B cell (primary cell): Measurements from ENCODE around the gene DCAF15. TPM values are rescaled to one million over a fixed set of nuclear protein-coding genes. Genes with fewer than 3 reads are reported as not detected.
A peak's percentile ranks its signal among the peaks of the same experiment; 100 is the strongest.

Experiments
- ATAC-seq: fragments of 200-7000 bp; cut with Tn5 transposase; one replicate; pipeline ENCODE4 v1.10.0; 2021; ENCODE audit warnings: low read depth, mild to moderate bottlenecking, moderate number of reproducible peaks, moderate library complexity
- CTCF ChIA-PET: fragments of 350-600 bp; sonication (Branson Sonifier 250); formaldehyde crosslinking; loops from one replicate; lab custom pipeline; 2021; ENCODE audit warnings: antibody characterized with exemption, inconsistent platforms; lab: Charles Lee
- POLR2A ChIA-PET: fragments of 350-600 bp; sonication (Branson Sonifier 250); formaldehyde crosslinking; loops from one replicate; lab custom pipeline; 2021; ENCODE audit warnings: antibody characterized with exemption; lab: Charles Lee
- DNase-seq: peaks from one replicate; pipeline ENCODE4 v3.0.0; 2013
- H2AFZ ChIP-seq: 2 replicates; pipeline ENCODE4 v1.6.1; 2012; ENCODE audit warnings: mild to moderate bottlenecking, low read depth, low read length; ENCODE audit not compliant: insufficient read depth, poor library complexity, severe bottlenecking
- H3K27ac ChIP-seq, 2 donors: 1 replicate in 1 of 2; 2 replicates in 1 of 2; pipeline ENCODE4 v1.5.1; 2012 to 2013; ENCODE audit warnings: low read length in 2 of 2, mild to moderate bottlenecking in 2 of 2, moderate library complexity in 1 of 2
- H3K27me3 ChIP-seq, 4 experiments: fragments of 200-600 bp in 1 of 4; sonication (generic) in 1 of 4; replicated peaks in 1 of 4; 1 replicate in 2 of 4; 2 replicates in 2 of 4; pipeline versions ENCODE4 v1.6.1 to v1.7.0; 2013 to 2016; ENCODE audit warnings: low read length in 3 of 4, mild to moderate bottlenecking in 2 of 4, mixed read lengths in 1 of 4, moderate library complexity in 1 of 4; ENCODE audit not compliant: insufficient read depth in 4 of 4, control insufficient read depth in 3 of 4; ENCODE audit errors: control extremely low read depth in 1 of 4
- H3K36me3 ChIP-seq, 2 experiments: replicated peaks in 1 of 2; 1 replicate in 1 of 2; 2 replicates in 1 of 2; pipeline versions ENCODE4 v1.6.1 to v1.7.1; 2013; ENCODE audit warnings: low read length in 1 of 2; ENCODE audit not compliant: insufficient read depth in 2 of 2, control insufficient read depth in 1 of 2; ENCODE audit errors: control extremely low read depth in 1 of 2, extremely low read depth in 1 of 2
- H3K4me1 ChIP-seq, 2 donors: fragments of 200-600 bp in 1 of 2; sonication (generic) in 1 of 2; 1 replicate in 1 of 2; 2 replicates in 1 of 2; pipeline versions ENCODE4 v1.5.1 to v1.6.1; 2013 to 2017; ENCODE audit warnings: low read length in 2 of 2; ENCODE audit not compliant: control insufficient read depth in 2 of 2, insufficient read depth in 2 of 2
- H3K4me2 ChIP-seq: replicated peaks from 2 replicates; pipeline ENCODE3; 2012; ENCODE audit warnings: mild to moderate bottlenecking, low read depth, low read length; ENCODE audit not compliant: poor library complexity, severe bottlenecking
- H3K4me3 ChIP-seq, 5 experiments: fragments of 200-600 bp in 1 of 5; sonication (generic) in 1 of 5; 1 replicate in 3 of 5; 2 replicates in 2 of 5; pipeline versions ENCODE4 v1.5.1 to v1.7.0; 2011 to 2016; ENCODE audit warnings: low read length in 4 of 5, mild to moderate bottlenecking in 4 of 5, low read depth in 2 of 5, control low read depth in 1 of 5, moderate library complexity in 1 of 5; ENCODE audit not compliant: insufficient read depth in 1 of 5; ENCODE audit errors: control extremely low read depth in 1 of 5, extremely low read depth in 1 of 5
- H3K79me2 ChIP-seq: fragments of 200-600 bp; sonication (generic); one replicate; pipeline ENCODE4 v1.6.0; 2016; ENCODE audit warnings: low read length; ENCODE audit not compliant: control insufficient read depth, insufficient read depth
- H3K9ac ChIP-seq: fragments of 200-600 bp; sonication (generic); 2 replicates; pipeline ENCODE4 v1.6.1; 2017; ENCODE audit warnings: mild to moderate bottlenecking, low read length, moderate library complexity
- H3K9me3 ChIP-seq, 3 donors: one replicate each; pipeline versions ENCODE4 v1.6.1 to v1.7.1; 2013; ENCODE audit warnings: low read length in 2 of 3; ENCODE audit not compliant: control insufficient read depth in 2 of 3, insufficient read depth in 1 of 3; ENCODE audit errors: control extremely low read depth in 1 of 3
- H4K20me1 ChIP-seq: 2 replicates; pipeline ENCODE4 v1.6.0; 2012; ENCODE audit warnings: mild to moderate bottlenecking, low read length; ENCODE audit not compliant: insufficient read depth, control insufficient read depth, poor library complexity, severe bottlenecking
- H3K27ac Mint-ChIP-seq: one replicate; pipeline ENCODE4 v1.8.0; 2021; ENCODE audit warnings: mixed read lengths
- H3K27me3 Mint-ChIP-seq: one replicate; pipeline ENCODE4 v1.8.0; 2021; ENCODE audit warnings: mixed read lengths
- H3K4me1 Mint-ChIP-seq: one replicate; pipeline ENCODE4 v1.8.0; 2021; ENCODE audit warnings: mixed read lengths
- H3K4me3 Mint-ChIP-seq: one replicate; pipeline ENCODE4 v1.8.0; 2021; ENCODE audit warnings: mixed read lengths
- H3K9me3 Mint-ChIP-seq: one replicate; pipeline ENCODE4 v1.8.0; 2022; ENCODE audit warnings: mixed read lengths; ENCODE audit not compliant: insufficient read depth
- EZH2 ChIP-seq: IDR thresholded peaks from 2 replicates; pipeline ENCODE4 v1.6.1; 2012; ENCODE audit warnings: borderline replicate concordance, low read depth, mild to moderate bottlenecking, moderate library complexity, low read length; ENCODE audit not compliant: insufficient read depth, poor library complexity, severe bottlenecking
- WGBS: methylation state at CpG from one replicate; pipeline ENCODE4 v1.1.5; 2013; ENCODE audit warnings: missing lambda C conversion rate; ENCODE audit not compliant: insufficient coverage; 5-methylcytosine and 5-hydroxymethylcytosine counted together
- intact Hi-C: fragments of 100-400 bp; cut with micrococcal nuclease; formaldehyde crosslinking; loops from one replicate; pipeline ENCODE4 v1.10.0; 2022
- polyA plus RNA-seq: library from polyadenylated mRNA; depleted of rRNA; stranded (reverse); fragments of >200 nt; gene quantifications from 2 replicates; pipeline ENCODE4 v1.2.3, GENCODE V29; 2012
- total RNA-seq, 2 donors: library from RNA; stranded (reverse); fragments of 120-200 nt in 1 of 2; gene quantifications; 1 replicate in 1 of 2; 2 replicates in 1 of 2; pipeline versions ENCODE4 v1.2.3 to v1.2.4, GENCODE V29; 2013 to 2022
- TF ChIP-seq, protein P1 (sequence below): fragments of 200-600 bp; IDR thresholded peaks from one replicate; pipeline ENCODE4 v1.8.0; 2022; ENCODE audit warnings: antibody characterized with exemption, mild to moderate bottlenecking

Gene DCAF15
- total and polyA plus RNA-seq, 2 donors (not counting 1 experiment from before 2014, with no cell fraction given) = 116 to 157 TPM

DNA sequence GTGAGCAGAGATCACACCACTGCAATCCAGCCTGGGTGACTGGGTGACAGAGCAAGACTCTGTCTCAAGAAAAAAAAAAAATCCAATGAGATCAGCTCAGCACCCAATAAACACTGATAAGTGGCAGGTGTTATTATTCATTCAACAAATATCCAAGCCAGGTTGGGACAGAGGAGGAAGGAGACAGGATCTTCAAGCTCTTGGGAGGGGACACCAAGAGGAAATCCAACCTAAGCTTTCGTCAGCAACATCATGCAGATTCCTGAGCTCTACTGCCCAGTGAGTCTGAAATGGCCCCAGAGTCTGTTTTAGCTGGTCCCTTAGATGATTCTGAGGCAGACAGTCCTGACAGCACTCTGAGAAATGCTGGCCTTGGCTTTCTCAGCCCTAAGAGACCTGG is 46.1 kb downstream of the DCAF15 start:
- Histone ChIP-seq H4K20me1 (peaks cover 14% of the 10 kb centered on the region), H2AFZ (no peak overlapping the region), H3K79me2 (peaks cover 86% of the 10 kb centered on the region), H3K4me1 (peaks cover 34 to 35% of the 10 kb centered on the region in 2 donors), H3K9ac (no peak overlapping the region), H3K36me3 (peaks cover 0 to 32% of the 10 kb centered on the region in 2 experiments), H3K4me3 (no peak overlapping the region), H3K9me3 (peaks cover 0 to 6% (median 4%) of the 10 kb centered on the region in 3 donors), H3K4me2 (no peak overlapping the region), H3K27ac (no peak overlapping the region), H3K27me3 (no peaks in the 10 kb centered on the region)
- no peaks in the 10 kb centered on the region for H3K9me3 Mint-ChIP-seq
- 91% methylated on average over 1 of the region's 1 CpG for WGBS
- H3K4me1 Mint-ChIP-seq = peaks cover 35% of the 10 kb centered on the region
- no peak for DNase-seq
- intact Hi-C loops = no loop called here
- H3K27ac Mint-ChIP-seq = no peak overlapping the region
- H3K4me3 Mint-ChIP-seq = no peak overlapping the region
- ChIA-PET POLR2A (interaction anchor here (0.6 to 1.1 kb wide), 4 partner anchors 12 to 171 kb away, joined by 3 to 4 read pairs (median 3); no protein-coding TSS in a partner anchor), CTCF (interaction anchor here (0.6 to 1.3 kb wide), 3 partner anchors 11 to 73 kb away, joined by 3 to 4 read pairs (median 3); no protein-coding TSS in a partner anchor)
- no peaks in the 10 kb centered on the region for H3K27me3 Mint-ChIP-seq
- TF ChIP-seq, protein P1, sequence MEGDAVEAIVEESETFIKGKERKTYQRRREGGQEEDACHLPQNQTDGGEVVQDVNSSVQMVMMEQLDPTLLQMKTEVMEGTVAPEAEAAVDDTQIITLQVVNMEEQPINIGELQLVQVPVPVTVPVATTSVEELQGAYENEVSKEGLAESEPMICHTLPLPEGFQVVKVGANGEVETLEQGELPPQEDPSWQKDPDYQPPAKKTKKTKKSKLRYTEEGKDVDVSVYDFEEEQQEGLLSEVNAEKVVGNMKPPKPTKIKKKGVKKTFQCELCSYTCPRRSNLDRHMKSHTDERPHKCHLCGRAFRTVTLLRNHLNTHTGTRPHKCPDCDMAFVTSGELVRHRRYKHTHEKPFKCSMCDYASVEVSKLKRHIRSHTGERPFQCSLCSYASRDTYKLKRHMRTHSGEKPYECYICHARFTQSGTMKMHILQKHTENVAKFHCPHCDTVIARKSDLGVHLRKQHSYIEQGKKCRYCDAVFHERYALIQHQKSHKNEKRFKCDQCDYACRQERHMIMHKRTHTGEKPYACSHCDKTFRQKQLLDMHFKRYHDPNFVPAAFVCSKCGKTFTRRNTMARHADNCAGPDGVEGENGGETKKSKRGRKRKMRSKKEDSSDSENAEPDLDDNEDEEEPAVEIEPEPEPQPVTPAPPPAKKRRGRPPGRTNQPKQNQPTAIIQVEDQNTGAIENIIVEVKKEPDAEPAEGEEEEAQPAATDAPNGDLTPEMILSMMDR = no peak
- no peak for TF ChIP-seq EZH2
- no peak for ATAC-seq

DNA sequence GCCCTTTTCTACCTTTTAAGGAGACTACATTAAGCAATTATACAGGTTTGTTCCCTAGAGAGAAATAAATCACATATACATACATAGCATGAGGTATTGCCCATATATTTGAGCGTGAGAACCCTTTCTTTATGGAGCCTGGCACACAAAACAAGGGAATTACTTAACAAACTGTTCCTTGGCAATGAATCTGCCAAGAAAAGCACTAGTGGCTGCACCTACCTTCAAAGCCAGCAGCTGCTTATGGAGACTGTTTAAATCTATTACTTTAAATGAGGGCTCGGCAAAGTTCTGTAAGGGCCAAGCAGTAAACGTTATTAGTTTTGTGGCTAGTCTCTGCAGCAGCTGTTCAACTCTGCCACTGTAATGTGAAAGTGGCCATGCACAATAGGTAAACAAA is 46.8 kb downstream of the DCAF15 start:
- Mint-ChIP-seq H3K27ac (peak overlapping the region; percentile 16), H3K4me3 (no peak overlapping the region), H3K9me3 (no peaks in the 10 kb centered on the region), H3K4me1 (peaks cover 38% of the 10 kb centered on the region), H3K27me3 (no peaks in the 10 kb centered on the region)
- DNase-seq (no peak), ATAC-seq (no peak)
- Histone ChIP-seq H3K9ac (no peak overlapping the region), H3K36me3 (peaks cover 0 to 32% of the 10 kb centered on the region in 2 experiments), H4K20me1 (peaks cover 11% of the 10 kb centered on the region), H3K4me1 (peaks cover 40 to 42% of the 10 kb centered on the region in 2 donors), H3K4me3 (no peak overlapping the region), H3K79me2 (peaks cover 80% of the 10 kb centered on the region), H2AFZ (no peak overlapping the region), H3K9me3 (peaks cover 0 to 6% (median 4%) of the 10 kb centered on the region in 3 donors), H3K27ac (peak overlapping the region in 1 of 2 donors; percentile 20), H3K27me3 (no peaks in the 10 kb centered on the region), H3K4me2 (no peak overlapping the region)
- WGBS = 100% methylated on average over 1 of the region's 3 CpGs
- intact Hi-C loops = no loop called here
- ChIA-PET CTCF (interaction anchor here (0.6 to 1.7 kb wide), 4 partner anchors 11 to 73 kb away, joined by 3 to 4 read pairs (median 3); no protein-coding TSS in a partner anchor), POLR2A (interaction anchor here (1.0 to 1.1 kb wide), 2 partner anchors 12 to 43 kb away, joined by 3 read pairs; no protein-coding TSS in a partner anchor)
- TF ChIP-seq EZH2 = no peak
- TF ChIP-seq, protein P1 = no peak
